HEK293 (cell line): ENCODE measurements around the gene SMIM5.

ENCODE experiments used
- OSR2 ChIP-seq: fragments of 450-650 bp; formaldehyde crosslinking; IDR thresholded peaks from 2 replicates; pipeline ENCODE4 v1.5.1; 2016; ENCODE audit warnings: missing biosample characterization, missing genetic modification characterization
- ZBTB17 ChIP-seq: fragments of 450-650 bp; formaldehyde crosslinking; IDR thresholded peaks from 2 replicates; pipeline ENCODE4 v1.5.1; 2016; ENCODE audit warnings: missing biosample characterization, missing genetic modification characterization
- TF ChIP-seq, protein P1 (sequence below): fragments of 450-650 bp; formaldehyde crosslinking; IDR thresholded peaks from 2 replicates; pipeline ENCODE4 v1.5.1; 2016; ENCODE audit warnings: missing biosample characterization, missing genetic modification characterization
- TF ChIP-seq, protein P2 (sequence below): fragments of 450-650 bp; formaldehyde crosslinking; IDR thresholded peaks from 2 replicates; pipeline ENCODE4 v1.5.1; 2017; ENCODE audit warnings: missing biosample characterization, missing genetic modification characterization
- TF ChIP-seq, protein P3 (sequence below): fragments of 450-650 bp; IDR thresholded peaks from 2 replicates; pipeline ENCODE4 v1.5.1; 2018; ENCODE audit warnings: missing biosample characterization, missing genetic modification characterization

DNA sequence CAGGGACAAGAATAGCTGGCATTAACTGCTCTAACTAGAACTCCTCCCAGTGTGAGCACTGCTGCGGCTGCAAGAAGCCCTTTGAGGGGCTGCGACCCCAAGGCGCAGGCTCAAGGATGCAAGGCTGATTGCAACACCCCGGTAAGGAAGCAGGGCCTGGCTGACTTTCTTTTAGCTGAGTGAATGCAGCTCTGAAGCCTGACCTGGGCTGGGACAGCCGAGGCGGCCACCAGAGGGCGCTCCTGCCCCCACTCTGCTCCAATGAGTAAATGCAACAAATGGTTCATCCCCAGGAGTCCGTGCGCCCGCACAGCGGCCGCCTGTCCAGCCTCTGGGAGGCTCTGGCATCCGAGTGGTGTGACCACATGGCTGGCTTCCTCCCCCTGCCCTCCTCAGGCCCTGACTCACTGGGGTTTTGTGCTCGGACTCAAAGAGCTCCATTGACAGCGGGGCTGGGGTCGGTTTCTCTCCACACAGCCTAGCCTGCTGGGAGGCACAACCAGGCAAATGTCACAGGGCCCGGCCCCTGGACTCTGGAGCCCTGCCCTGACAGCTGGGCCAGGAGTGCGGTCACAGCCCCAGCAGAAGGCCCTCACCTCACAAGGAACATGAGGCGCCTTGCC, at the start of gene SMIM5:
- TF ChIP-seq ZBTB17 (tag by site-specific recombination) (no peak), OSR2 (no peak)
- TF ChIP-seq, protein P1, sequence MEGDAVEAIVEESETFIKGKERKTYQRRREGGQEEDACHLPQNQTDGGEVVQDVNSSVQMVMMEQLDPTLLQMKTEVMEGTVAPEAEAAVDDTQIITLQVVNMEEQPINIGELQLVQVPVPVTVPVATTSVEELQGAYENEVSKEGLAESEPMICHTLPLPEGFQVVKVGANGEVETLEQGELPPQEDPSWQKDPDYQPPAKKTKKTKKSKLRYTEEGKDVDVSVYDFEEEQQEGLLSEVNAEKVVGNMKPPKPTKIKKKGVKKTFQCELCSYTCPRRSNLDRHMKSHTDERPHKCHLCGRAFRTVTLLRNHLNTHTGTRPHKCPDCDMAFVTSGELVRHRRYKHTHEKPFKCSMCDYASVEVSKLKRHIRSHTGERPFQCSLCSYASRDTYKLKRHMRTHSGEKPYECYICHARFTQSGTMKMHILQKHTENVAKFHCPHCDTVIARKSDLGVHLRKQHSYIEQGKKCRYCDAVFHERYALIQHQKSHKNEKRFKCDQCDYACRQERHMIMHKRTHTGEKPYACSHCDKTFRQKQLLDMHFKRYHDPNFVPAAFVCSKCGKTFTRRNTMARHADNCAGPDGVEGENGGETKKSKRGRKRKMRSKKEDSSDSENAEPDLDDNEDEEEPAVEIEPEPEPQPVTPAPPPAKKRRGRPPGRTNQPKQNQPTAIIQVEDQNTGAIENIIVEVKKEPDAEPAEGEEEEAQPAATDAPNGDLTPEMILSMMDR: peak; percentile 83
- TF ChIP-seq, protein P2, sequence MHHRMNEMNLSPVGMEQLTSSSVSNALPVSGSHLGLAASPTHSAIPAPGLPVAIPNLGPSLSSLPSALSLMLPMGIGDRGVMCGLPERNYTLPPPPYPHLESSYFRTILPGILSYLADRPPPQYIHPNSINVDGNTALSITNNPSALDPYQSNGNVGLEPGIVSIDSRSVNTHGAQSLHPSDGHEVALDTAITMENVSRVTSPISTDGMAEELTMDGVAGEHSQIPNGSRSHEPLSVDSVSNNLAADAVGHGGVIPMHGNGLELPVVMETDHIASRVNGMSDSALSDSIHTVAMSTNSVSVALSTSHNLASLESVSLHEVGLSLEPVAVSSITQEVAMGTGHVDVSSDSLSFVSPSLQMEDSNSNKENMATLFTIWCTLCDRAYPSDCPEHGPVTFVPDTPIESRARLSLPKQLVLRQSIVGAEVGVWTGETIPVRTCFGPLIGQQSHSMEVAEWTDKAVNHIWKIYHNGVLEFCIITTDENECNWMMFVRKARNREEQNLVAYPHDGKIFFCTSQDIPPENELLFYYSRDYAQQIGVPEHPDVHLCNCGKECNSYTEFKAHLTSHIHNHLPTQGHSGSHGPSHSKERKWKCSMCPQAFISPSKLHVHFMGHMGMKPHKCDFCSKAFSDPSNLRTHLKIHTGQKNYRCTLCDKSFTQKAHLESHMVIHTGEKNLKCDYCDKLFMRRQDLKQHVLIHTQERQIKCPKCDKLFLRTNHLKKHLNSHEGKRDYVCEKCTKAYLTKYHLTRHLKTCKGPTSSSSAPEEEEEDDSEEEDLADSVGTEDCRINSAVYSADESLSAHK (tag by site-specific recombination): no peak
- TF ChIP-seq, protein P3, sequence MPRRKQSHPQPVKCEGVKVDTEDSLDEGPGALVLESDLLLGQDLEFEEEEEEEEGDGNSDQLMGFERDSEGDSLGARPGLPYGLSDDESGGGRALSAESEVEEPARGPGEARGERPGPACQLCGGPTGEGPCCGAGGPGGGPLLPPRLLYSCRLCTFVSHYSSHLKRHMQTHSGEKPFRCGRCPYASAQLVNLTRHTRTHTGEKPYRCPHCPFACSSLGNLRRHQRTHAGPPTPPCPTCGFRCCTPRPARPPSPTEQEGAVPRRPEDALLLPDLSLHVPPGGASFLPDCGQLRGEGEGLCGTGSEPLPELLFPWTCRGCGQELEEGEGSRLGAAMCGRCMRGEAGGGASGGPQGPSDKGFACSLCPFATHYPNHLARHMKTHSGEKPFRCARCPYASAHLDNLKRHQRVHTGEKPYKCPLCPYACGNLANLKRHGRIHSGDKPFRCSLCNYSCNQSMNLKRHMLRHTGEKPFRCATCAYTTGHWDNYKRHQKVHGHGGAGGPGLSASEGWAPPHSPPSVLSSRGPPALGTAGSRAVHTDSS (tag by site-specific recombination): no peak
